ENCODE measurements around the gene ZNF341. TPM values are rescaled to one million over a fixed set of nuclear protein-coding genes. Genes with fewer than 3 reads are reported as not detected.
"Not testable (repeated sequence)": the region's sequence is repeated elsewhere in the genome, so short reads cannot be mapped to it uniquely, and the experiment has no call there.

Gene ZNF341
- total RNA-seq, 1 donor from 2014 or later: 0.77 TPM

DNA sequence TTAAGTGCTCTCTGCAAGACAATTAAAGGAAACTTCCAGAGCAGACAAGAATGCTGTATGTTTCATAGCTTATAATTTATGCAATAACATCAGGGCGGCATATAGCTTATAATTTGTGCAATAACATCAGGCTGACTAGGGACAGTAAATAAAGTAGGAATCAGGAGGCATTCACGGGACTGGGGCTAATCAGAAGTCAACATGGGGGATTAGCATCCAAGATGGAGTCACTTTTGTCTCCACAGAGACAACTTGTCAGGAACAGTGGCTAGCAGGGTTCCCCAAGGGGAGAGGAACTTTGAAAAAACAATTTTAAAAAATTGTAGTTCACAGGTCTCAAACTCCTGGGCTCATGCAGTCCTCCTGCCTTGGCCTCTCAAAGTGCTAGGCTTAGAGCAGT lies 3.3 kb upstream of the ZNF341 start:
- no peak for DNase-seq (ENCODE audit: low read depth in 2 of 2)

DNA sequence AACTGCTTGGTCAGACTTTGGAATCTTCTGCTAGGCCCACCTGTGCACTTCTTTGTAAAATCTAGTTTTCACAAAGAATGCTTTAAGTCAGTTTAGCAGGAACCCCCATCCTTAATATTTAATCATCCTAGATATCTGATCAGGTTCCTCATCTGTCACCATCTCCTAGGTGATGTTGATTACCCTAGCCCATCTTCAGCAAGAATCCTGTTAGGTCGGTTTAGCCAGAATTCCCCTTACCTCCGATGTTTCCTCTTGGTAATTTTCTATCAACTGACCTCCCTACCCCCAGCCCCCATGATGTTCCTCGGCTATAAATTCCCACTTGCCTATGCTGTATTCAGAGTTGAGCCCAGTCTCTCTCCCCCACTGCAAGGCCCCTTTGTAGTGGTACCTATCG lies 2.7 kb upstream of the ZNF341 start:
- DNase-seq (ENCODE audit: low read depth in 2 of 2): no peak

DNA sequence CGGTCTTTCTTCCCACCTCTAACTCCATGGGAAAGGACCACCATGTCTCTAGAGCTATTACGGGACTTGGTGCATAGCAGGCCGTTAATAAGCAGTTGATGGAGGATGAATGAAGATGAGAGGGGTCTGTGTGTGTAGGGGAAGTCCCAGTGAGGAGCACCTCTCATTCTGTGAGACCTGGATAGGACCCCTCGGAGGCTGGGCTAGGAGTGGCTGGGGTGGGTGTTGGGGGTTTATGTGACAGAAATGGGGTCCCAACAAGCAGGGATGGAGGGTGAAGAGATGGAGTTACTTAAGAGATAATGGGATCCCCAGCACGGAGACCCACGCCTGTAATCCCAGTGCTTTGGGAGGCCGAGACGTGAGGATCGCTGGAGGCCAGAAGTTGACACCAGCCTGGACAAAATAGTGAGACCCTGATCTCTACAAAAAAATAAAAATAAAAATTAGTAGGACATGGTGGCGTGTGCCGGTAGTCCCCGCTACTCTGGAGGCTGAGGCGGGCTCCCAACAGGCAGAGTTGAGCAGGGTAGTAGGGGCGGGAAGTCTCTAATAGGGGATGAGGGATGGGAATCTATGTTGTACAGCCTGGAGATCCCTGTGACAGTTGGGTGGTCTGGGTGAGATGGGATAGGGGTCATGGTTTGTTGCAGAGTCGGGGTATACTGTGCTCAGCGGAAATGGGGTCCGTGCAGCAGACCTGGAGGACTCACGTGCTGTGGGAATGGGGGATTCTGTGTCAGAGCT lies 677 bp upstream of the ZNF341 start:
- no peak for DNase-seq (ENCODE audit: low read depth in 2 of 2)

GRCh38 chr20:33732166-33732970 lies 572 bp downstream of the ZNF341 start:
- peak; percentile 18 to 87 for DNase-seq (ENCODE audit: low read depth in 2 of 2)

DNA sequence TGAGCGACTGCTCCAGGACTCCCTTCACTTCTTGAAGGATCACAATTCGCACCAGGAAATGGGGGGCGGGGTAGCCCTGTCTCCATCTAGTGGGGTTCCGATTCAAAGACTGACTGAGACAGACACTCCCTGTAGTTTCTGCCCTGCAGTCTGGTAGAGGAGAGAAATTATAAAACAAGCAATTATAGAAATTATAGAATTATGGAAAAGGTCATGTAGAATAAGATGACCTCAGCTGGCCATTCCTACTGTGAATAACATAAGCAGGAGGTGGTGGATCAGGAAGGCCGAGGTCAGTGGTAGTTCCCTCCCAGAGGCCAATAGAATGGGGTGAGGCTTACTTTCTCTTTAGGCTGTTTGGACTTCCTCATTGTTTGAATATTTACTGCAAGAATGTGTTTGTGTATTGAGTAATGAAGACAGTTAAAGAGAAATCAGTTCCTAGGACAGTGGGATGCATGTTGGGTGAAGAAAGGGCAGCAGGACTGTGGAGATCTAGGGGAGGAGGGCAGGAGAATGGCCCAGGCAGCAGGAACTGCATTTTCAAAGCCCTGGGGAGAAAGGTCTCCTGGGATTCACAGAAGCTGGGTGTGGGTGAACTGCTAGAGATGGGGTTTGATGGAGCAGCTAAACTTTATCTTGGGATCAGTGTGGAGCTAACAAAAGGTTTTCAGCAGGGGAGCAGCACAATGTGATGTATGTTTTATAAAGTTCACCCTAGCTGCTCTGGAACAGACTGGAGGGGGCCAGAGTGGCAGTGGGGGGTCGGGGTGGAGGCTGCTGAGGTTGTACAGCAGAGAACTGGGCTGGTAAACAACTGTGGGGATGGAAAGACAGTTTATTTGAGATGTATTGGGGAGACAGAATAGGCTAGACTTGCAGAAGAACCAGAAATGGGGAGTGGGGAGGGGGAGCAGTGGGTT lies 2.1 kb downstream of the ZNF341 start:
- DNase-seq (ENCODE audit: low read depth in 2 of 2): peak; percentile 45 to 48

DNA sequence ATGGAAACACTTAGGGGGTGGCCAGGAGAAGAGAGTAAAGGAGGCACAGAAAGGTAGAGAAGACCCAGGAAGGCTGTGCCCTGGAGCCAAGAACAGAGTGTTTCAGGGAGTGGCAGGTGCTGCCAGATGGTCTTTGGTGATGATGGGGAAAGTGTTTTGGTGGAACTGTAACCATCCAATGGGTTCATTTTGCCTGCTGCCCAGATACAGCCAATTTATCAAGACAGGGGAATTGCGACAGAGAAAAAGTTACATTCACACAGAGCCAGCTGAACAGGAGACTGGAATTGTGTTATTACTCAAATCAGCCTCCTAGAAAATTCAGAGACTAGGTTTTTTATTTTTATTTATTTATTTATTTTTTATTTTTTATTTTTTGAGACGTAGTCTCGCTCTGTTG lies 5.2 kb downstream of the ZNF341 start:
- DNase-seq (ENCODE audit: low read depth in 2 of 2): no peak

DNA sequence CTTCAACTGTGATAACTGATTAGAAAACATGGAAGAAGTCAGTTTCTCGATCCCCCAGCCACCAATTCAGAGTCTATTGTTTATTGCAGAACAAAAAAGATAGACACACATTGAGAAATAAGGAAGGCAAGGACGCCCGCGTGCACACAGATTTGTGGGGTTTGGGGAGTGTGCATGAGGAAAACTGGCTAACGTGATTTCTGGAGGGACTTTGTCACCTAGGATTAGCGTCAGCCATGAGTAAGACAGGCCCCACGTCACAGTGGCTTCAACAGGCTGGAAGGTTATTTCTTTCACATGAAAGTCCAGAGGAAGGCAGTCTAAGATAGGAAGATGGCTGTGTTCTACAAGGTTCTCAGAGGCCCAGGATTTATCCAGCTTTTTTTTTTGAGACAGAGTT lies 7.7 kb downstream of the ZNF341 start:
- DNase-seq (ENCODE audit: low read depth in 2 of 2): no peak

GRCh38 chr20:33740189-33740588 lies 8.4 kb downstream of the ZNF341 start:
- DNase-seq (ENCODE audit: low read depth in 2 of 2): no peak

- DNase-seq (ENCODE audit: low read depth in 2 of 2): no peak
Observed at GRCh38 chr20:33744181-33744580, 12.4 kb downstream of the ZNF341 start.

- no peak for DNase-seq (ENCODE audit: low read depth in 2 of 2)
Observed at GRCh38 chr20:33744773-33745385, 13.1 kb downstream of the ZNF341 start.

DNA sequence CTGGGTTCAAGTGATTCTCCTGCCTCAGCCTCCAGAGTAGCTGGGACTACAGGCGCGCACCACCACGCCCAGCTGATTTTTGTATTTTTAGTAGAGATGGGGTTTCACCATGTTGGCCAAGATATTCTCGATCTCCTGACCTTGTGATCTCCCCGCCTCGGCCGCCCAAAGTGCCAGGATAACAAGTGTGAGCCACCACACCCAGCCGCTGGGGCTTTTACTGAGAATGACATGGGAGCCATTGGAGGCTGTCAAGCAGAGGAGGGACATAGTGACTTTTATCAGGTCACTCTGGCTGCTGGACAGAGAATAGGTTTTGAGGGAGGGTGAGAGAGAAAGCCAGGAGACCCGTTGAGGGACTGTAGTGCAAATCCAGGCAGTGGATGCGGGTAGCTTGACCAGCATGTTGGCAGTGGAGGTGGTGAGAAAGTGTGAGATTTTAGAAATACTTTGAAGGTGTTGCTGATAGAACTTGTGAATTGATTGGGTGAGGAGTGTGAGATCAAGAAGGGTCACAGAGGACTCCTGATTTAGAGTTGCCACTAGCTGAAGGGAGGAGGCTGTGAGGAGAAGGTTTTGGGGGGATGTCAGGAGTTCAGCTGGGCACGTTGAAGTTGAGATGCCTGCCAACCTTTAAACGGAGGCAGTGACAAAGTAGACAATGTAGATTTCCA lies 14.7 kb downstream of the ZNF341 start:
- no peak for DNase-seq (ENCODE audit: low read depth in 2 of 2)

- DNase-seq (ENCODE audit: low read depth in 2 of 2): no peak
Observed at GRCh38 chr20:33751775-33752174, 20.0 kb downstream of the ZNF341 start.

DNA sequence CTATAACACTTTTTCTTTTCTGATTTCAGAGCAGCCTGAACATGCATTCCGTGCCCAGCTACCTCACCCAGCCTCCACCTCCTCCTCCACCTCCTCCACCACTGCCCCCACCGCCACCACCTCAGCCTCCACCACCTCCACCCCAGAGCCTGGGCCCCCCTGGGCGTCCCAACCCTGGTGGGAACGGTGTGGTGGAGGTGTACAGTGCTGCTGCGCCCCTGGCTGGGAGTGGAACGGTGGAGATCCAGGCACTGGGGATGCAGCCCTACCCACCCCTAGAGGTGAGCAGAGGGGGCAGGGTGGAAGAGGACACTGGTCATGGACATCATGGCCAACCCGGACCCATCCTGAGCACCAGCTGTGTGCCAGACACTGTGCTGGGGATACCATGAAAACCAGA lies 21.3 kb downstream of the ZNF341 start:
- DNase-seq (ENCODE audit: low read depth in 2 of 2): no peak

DNA sequence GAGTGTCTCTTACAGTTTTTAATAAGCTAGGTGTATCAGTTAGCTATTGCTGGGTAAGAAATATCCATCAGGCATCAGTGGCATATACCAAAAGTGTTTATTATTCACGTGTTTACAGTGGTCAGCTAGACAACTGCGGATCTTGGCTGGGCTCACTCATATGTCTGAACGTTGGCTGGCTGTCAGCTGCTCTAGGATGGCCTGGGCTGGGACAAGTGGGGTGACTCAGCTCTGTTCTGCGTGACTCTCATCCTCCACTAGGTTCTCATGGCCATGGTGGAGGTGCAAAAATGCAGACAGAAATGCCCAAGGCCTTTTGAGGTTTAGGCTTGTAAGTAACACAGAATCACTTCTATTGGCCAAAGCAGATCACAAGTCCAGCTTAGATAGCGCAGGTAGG lies 22.0 kb downstream of the ZNF341 start:
- no peak for DNase-seq (ENCODE audit: low read depth in 2 of 2)

- DNase-seq (ENCODE audit: low read depth in 2 of 2): not testable (repeated sequence)
Observed at GRCh38 chr20:33755936-33756490, 24.2 kb downstream of the ZNF341 start.

- DNase-seq (ENCODE audit: low read depth in 2 of 2): no peak
Observed at GRCh38 chr20:33757046-33757445, 25.2 kb downstream of the ZNF341 start.

DNA sequence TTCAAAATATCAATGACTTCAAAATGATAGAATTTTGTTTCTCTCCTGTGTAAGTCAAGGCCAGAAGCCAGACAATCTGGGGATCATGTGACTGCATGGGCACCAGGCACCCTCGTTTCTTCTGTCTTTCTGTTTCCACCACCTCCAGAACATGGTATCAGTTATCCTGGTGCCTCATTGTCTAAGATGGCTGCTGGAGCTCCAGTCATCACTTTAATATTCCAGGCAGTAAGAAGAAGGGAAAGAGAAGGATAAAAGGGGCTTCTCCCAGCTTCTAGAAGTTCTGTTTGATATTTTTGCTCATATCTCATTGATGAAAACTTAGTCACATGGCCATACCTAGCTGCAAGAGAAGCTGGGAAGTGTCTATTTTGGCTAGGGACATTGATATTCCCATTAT lies 25.7 kb downstream of the ZNF341 start:
- no peak for DNase-seq (ENCODE audit: low read depth in 2 of 2)

GRCh38 chr20:33761698-33762250 lies 30.0 kb downstream of the ZNF341 start:
- no peak for DNase-seq (ENCODE audit: low read depth in 2 of 2)

GRCh38 chr20:33765099-33765498 lies 33.3 kb downstream of the ZNF341 start:
- no peak for DNase-seq (ENCODE audit: low read depth in 2 of 2)

- no peak for DNase-seq (ENCODE audit: low read depth in 2 of 2)
Observed at GRCh38 chr20:33765592-33765991, 33.8 kb downstream of the ZNF341 start.

All from dermis microvascular lymphatic vessel endothelial cell (primary cell).